OCI-M2 (cell line): Measurements from ENCODE around the gene TIMP3.

Experiments used
- DNase-seq: peaks from one replicate; lab custom pipeline; 2025; ENCODE audit not compliant: unreplicated experiment; lab: John Stamatoyannopoulos, UW

The TIMP3 gene

DNA sequence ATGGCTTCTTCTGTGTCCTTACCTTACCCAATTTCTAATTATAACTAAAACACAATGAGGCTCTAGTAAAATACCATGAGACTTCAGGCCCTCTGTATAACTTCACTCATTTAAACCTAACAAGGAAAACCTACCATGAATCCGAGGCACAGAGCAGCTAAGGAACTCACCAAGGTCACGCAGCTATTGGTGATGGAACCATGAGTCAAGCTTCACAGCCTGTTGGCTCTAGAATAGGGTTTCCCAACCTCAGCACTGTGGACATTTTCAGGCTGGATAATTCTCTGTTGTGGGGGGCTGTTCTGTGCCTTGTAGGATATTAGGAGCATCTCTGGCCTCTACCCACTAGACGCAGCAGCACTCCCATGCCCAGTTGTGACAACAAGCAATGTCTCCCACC lies 75.7 kb downstream of the TIMP3 start:
- DNase-seq: no peak

- DNase-seq: no peak
Observed at GRCh38 chr22:32879550-32879949, 78.0 kb downstream of the TIMP3 start.

DNA sequence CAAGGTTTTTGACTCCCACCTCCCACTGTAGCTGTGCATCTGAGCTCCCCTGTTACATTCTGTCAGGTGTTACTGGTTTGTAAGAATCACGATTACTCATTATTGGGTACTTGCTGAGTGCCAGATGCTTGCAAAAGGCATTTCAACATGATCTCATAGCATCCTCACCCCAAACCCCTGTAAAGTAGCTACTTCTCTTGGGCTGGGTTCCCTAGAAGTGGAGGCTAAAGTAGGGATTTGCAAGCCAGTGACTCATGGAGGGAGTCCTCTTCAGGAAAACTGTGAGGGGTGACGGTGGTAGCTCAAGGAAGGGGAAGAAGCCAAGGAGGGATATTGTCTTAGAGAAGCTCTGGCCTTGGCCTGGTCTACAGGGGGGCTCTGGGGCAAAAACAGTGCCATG lies 78.6 kb downstream of the TIMP3 start:
- DNase-seq: no peak

DNA sequence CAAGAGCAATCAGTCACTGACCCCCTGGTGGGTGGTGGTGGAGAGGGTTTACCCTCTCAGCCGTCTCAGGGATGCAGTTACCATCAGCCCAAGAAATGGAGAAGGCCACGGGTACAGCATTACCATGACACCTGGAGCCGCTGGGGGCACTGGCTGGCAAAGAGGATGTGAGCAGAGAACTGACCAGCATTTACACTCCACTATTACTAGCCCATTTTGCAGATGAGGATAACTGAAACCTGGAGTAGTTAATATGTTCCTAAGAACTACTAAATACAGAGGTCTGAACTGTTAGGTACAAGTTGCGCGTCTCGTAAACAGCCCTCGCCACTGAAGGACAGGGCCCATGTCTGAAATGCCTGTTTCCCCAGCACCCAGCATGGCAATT lies 79.0 kb downstream of the TIMP3 start:
- DNase-seq: no peak

GRCh38 chr22:32880893-32881596 lies 79.5 kb downstream of the TIMP3 start:
- DNase-seq: peak; percentile 80

GRCh38 chr22:32882360-32882755 lies 80.9 kb downstream of the TIMP3 start:
- no peak for DNase-seq

- no peak for DNase-seq
Observed at GRCh38 chr22:32882774-32883530, 81.4 kb downstream of the TIMP3 start.

DNA sequence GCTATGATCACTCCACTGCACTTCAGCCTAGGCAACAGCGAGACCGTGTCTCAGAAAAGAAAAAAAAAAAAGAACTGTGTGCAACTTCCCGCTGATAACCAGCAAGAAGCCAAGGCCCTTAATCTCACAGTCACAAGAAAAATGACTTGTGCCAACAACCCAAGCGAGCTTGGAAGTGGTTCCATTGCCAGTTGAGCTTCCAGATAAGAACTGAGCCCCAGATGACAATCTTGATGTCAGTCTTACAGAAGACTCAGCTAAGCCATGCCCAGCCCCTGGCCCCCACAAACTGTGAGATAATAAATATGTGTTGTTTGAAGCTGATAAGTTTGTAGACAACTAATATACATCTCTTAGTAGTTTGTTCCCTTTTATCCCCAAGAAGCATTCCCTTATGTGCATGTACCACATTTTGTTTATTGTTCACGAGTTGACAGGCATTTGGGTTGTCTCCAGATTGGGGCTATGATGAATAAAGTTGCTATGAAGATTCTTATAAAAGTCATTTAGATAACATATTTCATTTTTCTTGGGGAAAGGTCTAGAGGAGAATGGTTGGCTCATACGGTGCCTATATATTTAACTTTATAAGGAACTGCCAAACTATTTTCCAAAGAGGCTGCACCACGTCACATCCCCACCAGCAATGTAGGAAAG lies 85.9 kb downstream of the TIMP3 start:
- DNase-seq: peak; percentile 65

DNA sequence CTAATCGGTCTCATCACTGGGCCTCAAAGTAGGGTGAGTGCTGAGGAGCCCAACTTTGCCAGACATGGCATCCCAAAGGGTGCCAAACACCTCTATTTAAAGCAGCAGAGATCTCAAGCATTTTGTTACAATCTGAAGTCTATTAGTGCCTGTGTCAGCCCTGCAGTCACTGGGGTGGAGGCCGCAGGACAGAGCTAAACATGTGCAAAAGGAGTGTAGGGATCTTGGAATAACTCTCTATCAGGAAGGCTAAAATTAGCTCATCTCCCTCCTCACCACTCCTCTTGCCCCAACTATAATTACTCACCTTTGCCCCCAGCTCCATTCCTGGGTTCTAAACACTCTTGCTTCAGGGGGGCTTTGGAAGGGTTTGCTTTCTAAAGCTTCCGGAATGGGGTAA lies 87.5 kb downstream of the TIMP3 start:
- no peak for DNase-seq

GRCh38 chr22:32896891-32897290 lies 95.4 kb downstream of the TIMP3 start:
- no peak for DNase-seq

GRCh38 chr22:32897400-32897799 lies 95.9 kb downstream of the TIMP3 start:
- DNase-seq: no peak

GRCh38 chr22:32900886-32901635 lies 99.6 kb downstream of the TIMP3 start:
- DNase-seq: no peak

- no peak for DNase-seq
Observed at GRCh38 chr22:32901925-32902324, 100.4 kb downstream of the TIMP3 start.

DNA sequence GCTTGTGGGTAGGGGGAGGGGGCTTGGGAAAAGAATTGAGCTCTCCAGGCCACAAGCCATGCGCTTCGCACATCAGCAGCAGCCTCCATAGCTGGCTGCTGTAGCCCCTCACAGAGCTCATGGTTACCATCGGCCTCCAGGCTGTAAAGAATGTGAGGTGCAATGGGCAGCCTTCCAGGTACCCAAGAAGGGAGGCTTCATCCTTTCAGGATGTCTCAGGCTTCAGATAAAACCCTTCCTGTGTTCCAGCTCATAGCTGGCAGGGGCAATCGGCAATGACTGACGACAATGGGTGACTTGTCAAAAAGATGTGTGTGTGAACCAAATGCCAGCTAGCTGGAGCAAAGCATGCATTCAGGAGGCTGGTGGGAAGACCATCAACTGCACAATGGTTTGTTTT lies 102.0 kb downstream of the TIMP3 start:
- DNase-seq: no peak

DNA sequence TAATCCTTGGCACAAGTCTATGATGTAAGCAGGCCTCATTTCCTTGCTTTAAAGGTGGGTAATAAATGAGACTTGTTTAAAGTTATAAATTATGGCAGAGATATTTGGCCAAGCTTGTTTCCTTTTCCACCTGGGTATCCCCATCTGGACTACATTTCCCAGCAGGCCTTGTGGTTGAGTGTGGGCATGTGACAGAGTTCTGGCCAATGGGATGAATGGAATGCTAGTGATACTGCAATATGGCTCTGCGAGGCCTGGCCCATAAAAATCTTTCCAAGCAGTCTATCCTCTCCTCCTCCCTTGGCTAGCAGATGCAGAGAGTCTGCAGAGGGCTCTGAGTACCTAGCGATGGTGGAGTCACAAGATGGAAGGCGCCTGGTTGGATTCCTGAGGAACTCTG lies 102.5 kb downstream of the TIMP3 start:
- DNase-seq: no peak

- DNase-seq: no peak
Observed at GRCh38 chr22:32905400-32905799, 103.9 kb downstream of the TIMP3 start.

DNA sequence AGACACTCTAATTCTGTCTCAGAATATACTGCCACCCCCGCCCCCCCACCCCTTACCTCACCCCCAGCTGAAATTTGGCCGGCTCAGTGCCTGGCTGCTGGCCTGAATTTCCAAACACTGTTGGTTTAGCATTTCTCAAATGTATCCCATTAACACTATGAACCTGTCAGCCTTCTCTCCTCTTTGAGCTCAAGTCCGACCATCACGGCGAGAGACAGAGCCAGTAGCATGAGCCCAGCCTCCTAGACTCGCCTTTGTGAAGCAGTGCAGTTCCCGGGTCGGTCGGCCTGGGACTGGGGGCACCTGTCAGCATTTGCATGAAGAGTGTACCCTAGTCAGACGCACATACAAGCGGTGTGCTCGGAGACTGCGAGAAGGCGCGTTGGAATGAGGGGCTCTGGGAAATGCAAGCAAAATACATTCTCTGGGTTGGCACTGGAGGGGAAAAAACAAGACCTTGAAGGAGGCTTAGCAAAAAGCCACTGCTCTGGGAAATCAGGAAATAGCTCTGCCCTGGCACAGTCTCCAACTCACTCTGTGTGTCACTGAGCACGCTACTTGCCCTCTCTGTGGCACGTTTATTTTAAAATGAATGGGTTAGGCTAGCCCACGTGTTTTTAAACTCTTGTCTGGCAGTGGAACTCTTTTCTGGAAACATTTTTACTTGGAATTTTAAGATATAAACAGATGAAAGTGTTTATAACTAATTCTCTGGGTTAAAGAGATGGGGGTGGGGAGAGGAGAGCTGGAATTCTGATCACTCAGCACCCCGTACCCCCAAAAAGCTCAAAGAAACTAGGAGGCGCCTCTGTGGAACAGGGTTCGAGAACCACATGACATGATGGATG lies 108.3 kb downstream of the TIMP3 start:
- DNase-seq: no peak

- no peak for DNase-seq
Observed at GRCh38 chr22:32910429-32910772, 108.9 kb downstream of the TIMP3 start.

DNA sequence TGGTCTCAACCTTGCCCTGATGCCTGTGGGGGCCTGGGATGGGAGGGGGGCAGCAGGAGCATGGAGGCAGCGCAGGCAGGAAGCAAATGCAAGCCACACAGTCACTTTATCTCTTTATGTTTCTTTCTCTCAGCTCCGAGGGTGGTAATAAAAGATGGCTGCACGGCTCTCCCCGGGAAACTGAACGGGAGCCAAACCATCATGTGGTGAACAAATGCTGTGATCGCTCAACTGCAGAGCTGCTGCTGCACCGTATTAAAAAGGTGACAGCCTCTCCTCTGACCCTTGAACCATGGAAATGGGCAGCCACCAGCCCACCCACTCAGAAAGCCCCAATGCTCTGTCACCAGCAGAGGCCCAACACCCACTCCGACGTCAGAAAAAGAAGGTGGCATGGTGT lies 110.0 kb downstream of the TIMP3 start:
- no peak for DNase-seq
